SH-SY5Y (cell line): ENCODE data around the gene ZNF408.

ENCODE experiments used
- GATA2 ChIP-seq: IDR thresholded peaks from 2 replicates; pipeline ENCODE4 v1.6.1; 2011; ENCODE audit warnings: mild to moderate bottlenecking, low read depth, low read length
- GATA3 ChIP-seq: IDR thresholded peaks from 2 replicates; pipeline ENCODE4 v1.6.1; 2011; ENCODE audit warnings: low read depth, mild to moderate bottlenecking, low read length, moderate library complexity

GRCh38 chr11:46697723-46698122, 3.1 kb upstream of the ZNF408 start:
- no peak for TF ChIP-seq GATA2
- TF ChIP-seq GATA3: no peak
